ENCODE results near the gene CFAP20.

GRCh38 chr16:58076514-58076913 is 52.7 kb downstream of the CFAP20 start:
- TF ChIP-seq RAD21 (conservative IDR thresholded peaks at IDR 0.05 in 1 of 2, IDR thresholded peaks at IDR 0.05 in 1 of 2), result no peak
- no peak for TF ChIP-seq NFE2L2 (conservative IDR thresholded peaks at IDR 0.05; ENCODE audit: low read length)

All from A549 (cell line).